Measurements from ENCODE around the gene ELP4.
"Not testable (repeated sequence)": the region's sequence is repeated elsewhere in the genome, so short reads cannot be mapped to it uniquely, and the experiment has no call there.

ELP4 gene

DNA sequence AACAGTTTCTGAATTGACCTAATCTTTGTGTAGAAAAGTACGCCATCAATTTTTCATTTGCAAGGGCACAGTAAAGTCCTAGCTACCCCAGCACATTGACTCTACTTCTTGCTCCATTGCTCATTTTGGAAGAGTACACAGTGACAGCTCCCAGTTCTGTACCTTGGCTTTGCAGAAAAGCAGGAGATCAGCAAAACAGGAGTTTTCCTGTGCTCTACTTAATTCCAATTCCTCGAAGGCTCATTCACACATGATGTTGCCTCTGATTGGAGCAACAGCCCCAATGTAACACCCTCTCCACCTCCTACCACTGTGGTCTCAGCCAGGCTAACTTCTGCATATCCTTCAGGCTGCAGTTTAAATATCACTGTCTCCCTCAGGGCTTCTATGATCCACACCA is 182.9 kb downstream of the ELP4 start:
- in situ Hi-C loops (cut with MboI; ENCODE audit: low sequenced_read_pairs) = no loop called here

GRCh38 chr11:31697049-31697448 is 187.5 kb downstream of the ELP4 start:
- in situ Hi-C loops (cut with MboI; ENCODE audit: low sequenced_read_pairs) = not testable (repeated sequence)

- in situ Hi-C loops (cut with MboI; ENCODE audit: low sequenced_read_pairs) = no loop called here
Observed at GRCh38 chr11:31699066-31699465, 189.5 kb downstream of the ELP4 start.

- in situ Hi-C loops (cut with MboI; ENCODE audit: low sequenced_read_pairs) = no loop called here
Observed at GRCh38 chr11:31702966-31703365, 193.4 kb downstream of the ELP4 start.

GRCh38 chr11:31706357-31706756 is 196.8 kb downstream of the ELP4 start:
- in situ Hi-C loops (cut with MboI; ENCODE audit: low sequenced_read_pairs) = no loop called here

DNA sequence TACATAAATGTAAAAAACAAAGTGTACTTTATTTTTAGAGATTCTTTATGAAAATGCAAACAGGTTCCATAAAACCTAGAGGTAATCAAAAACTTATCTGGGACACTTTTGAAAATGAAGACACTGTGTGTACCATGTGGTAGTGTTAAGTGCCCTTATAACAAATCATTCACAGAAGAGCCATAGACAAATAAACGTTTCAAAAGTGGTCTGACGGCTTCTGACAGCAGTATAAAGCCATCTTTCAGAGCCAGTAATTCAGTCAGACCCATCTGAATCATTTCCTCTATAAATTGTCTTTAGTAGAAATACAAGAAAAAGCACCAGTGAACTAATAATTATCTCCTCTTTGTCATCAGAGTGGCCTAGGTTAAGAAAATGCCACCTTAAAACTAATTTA is 201.6 kb downstream of the ELP4 start:
- in situ Hi-C loops (cut with MboI; ENCODE audit: low sequenced_read_pairs) = no loop called here

- in situ Hi-C loops (cut with MboI; ENCODE audit: low sequenced_read_pairs) = no loop called here
Observed at GRCh38 chr11:31712851-31713250, 203.3 kb downstream of the ELP4 start.

DNA sequence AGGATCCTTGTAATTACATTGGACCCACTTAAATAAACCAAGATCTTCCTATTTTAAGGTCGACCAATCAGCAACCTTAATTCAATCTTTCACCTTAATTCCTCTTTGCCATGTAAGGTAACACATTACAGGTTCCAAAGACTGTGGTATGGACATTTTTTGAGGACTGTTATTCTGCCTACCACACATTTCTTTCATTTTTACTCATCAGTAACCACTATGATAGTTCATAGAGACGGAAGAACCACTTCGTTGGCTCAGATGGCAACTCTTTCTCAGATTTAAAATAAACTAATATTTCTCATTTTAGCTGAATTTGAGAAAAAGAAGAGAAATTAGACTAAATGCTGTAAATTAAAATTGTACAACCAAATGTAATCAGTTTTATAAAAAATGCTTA is 205.3 kb downstream of the ELP4 start:
- in situ Hi-C loops (cut with MboI; ENCODE audit: low sequenced_read_pairs) = no loop called here

DNA sequence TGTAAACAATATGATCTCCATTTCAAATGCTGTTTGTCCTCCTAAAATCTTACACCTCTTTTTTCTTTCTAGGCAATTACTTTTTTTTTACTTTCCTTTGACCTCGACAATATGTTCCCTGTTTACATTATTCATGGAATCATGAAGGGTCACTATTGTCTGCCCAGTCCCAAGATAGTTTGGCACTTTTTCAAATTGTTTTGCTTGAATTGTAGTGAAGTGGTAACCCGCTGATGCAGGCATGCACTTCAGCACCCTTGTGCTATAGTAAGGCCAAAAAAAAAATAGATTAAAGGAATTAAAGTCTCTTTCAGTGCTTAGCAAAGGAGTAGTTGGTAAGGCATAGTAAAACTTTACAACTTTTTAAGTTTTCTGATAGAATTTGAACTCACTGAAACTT is 210.7 kb downstream of the ELP4 start:
- in situ Hi-C loops (cut with MboI; ENCODE audit: low sequenced_read_pairs) = no loop called here

GRCh38 chr11:31720671-31721365 is 211.3 kb downstream of the ELP4 start:
- in situ Hi-C loops (cut with MboI; ENCODE audit: low sequenced_read_pairs) = no loop called here

DNA sequence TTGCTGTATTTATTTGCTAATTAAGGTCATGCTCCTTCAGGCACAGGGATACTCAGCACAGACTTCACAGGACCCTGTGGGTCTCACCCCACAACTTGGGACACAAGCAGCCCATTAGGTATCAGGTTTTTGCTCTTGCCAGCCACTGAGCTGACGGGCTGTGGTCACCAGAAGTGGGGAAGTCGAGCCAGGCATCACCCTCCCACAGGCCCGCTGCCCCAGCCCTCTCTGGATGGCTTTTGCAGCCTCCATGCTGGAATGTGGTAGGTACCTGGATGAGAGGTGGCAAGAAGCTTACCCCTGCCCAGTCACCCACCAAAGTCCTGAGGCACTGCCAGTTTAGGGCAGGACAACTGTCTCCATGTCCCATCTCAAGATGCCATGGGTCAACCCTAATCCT is 213.2 kb downstream of the ELP4 start:
- in situ Hi-C loops (cut with MboI; ENCODE audit: low sequenced_read_pairs) = no loop called here

- in situ Hi-C loops (cut with MboI; ENCODE audit: low sequenced_read_pairs) = no loop called here
Observed at GRCh38 chr11:31725176-31725575, 215.6 kb downstream of the ELP4 start.

GRCh38 chr11:31728432-31728831 is 218.9 kb downstream of the ELP4 start:
- in situ Hi-C loops (cut with MboI; ENCODE audit: low sequenced_read_pairs) = no loop called here

DNA sequence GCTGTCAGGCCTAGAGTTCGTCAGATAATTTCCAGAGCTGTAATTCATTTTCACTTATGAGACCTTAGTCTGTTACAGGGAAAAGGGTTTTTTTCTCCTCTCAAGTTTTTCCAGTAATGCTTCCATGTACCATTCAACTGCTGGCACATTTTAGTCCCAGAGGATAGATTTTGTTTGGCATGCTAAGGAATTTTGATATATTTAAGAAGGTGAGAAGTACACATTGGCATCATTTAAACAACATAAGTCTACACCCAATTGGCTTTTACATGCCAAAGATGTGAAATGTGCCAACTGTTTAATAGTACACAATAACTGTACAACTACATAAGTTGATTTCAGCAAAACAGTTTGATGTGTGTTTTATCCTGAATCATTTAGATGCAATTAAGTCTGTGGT is 230.6 kb downstream of the ELP4 start:
- in situ Hi-C loops (cut with MboI; ENCODE audit: low sequenced_read_pairs) = no loop called here

GRCh38 chr11:31740731-31741368 is 231.3 kb downstream of the ELP4 start:
- in situ Hi-C loops (cut with MboI; ENCODE audit: low sequenced_read_pairs) = not testable (repeated sequence)

GRCh38 chr11:31747581-31747980 is 238.0 kb downstream of the ELP4 start:
- in situ Hi-C loops (cut with MboI; ENCODE audit: low sequenced_read_pairs) = no loop called here

DNA sequence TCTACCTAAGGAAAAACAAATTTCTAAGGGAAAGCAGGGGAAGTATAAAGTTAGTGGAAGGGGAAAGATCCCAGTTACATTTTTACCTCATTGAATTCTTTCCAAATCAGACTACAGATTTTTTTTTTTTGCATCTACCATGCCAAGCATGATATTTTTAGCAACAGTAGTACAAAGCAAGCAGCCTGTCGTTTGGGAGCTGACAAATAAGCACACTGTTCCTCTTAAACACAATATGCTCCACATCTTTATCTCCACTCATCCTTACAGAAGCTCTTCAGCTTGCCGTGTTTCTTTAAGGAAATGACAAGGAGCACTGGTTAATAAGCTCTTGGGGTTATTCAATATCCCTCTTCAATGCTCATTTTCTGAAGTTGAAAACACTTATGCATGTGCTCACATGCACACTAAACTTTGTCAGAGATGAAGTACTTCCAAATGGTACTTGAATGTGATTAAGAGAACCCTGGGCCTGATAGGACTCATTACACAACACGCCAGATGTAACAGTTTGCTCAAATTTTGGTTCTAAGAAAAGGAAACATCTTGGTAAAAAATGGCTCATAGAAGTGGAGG is 247.8 kb downstream of the ELP4 start:
- in situ Hi-C loops (cut with MboI; ENCODE audit: low sequenced_read_pairs) = no loop called here

- in situ Hi-C loops (cut with MboI; ENCODE audit: low sequenced_read_pairs) = no loop called here
Observed at GRCh38 chr11:31761636-31762035, 252.1 kb downstream of the ELP4 start.

- in situ Hi-C loops (cut with MboI; ENCODE audit: low sequenced_read_pairs) = no loop called here
Observed at GRCh38 chr11:31763296-31763695, 253.7 kb downstream of the ELP4 start.

- in situ Hi-C loops (cut with MboI; ENCODE audit: low sequenced_read_pairs) = no loop called here
Observed at GRCh38 chr11:31764261-31764660, 254.7 kb downstream of the ELP4 start.

- in situ Hi-C loops (cut with MboI; ENCODE audit: low sequenced_read_pairs) = no loop called here
Observed at GRCh38 chr11:31764766-31765165, 255.2 kb downstream of the ELP4 start.

- in situ Hi-C loops (cut with MboI; ENCODE audit: low sequenced_read_pairs) = no loop called here
Observed at GRCh38 chr11:31767066-31767465, 257.5 kb downstream of the ELP4 start.
